Stimulated activated CD8-positive, alpha-beta memory T cell treated with anti-CD3 and anti-CD28 coated beads, Interleukin-4, amount 100 ng/mL, for 48 hours (primary cell): ENCODE measurements around the gene ERRFI1.

Experiments
- DNase-seq: peaks from one replicate; pipeline ENCODE4 v3.0.0-alpha.2; 2020

Gene ERRFI1

DNA sequence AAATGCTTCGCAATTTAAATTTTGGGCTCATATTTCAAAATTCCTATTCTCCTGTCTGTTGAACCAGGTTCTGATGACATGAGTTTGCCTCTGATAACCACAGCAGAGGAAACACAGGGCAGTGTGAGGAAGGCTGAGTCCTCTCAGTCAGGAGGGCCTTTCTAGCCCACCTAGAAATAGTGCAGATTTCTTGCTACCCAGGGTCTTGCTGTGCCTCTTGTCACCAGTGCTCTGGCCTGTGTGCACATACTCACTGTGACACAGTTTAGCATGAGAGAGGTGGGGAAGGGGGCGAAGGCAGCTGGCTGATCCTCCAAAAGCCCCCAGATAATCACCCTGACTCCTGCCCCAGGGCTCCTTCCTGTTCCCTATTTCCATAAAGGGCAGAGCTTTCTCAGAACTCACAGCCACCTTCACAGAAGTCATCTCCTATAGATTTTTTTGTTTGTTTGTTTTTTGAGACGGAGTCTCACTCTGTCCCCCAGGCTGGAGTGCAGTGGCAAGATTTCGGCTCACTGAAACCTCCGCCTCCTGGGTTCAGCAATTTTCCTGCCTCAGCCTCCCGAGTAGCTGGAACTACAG, 23.7 kb downstream of the ERRFI1 start:
- no peak for DNase-seq

DNA sequence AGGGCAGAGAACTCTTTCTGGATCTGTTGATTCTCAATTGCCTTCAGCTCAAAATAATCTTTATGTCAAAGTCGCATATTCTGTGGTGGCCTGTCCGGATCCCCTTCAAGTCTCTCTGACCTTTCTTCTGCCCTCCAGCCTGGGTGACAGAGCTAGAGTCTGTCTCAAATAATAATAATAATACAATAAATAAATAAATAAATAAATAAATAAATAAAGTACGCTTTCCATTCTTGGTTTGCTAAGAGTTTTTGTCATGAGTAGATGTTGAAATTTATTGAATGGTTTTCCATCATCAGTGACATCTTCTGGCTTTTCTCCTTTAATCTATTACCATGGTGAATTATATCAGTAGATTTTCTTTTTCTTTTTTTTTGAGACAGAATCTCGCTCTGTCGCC, 30.7 kb downstream of the ERRFI1 start:
- no peak for DNase-seq

DNA sequence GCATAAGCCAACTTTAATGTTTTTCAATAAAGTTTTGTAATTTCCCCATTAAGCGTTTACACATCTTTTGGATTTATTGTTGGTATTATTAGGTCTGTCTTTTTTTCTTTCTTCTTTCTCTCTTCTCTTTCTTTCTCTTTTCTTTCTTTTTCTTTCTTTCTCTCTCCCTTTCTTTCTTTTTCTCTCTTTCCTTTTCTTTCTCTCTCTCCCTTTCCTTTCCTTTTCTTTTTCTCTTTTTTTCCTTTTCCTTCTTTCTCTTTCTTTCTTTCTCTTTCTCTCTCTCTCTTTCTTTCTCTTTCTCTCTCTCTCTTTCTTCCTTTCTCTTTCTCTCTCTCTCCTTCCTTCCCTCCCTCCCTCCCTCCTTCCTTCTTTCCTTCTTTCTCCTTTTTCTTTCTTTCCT, 31.3 kb downstream of the ERRFI1 start:
- no peak for DNase-seq

DNA sequence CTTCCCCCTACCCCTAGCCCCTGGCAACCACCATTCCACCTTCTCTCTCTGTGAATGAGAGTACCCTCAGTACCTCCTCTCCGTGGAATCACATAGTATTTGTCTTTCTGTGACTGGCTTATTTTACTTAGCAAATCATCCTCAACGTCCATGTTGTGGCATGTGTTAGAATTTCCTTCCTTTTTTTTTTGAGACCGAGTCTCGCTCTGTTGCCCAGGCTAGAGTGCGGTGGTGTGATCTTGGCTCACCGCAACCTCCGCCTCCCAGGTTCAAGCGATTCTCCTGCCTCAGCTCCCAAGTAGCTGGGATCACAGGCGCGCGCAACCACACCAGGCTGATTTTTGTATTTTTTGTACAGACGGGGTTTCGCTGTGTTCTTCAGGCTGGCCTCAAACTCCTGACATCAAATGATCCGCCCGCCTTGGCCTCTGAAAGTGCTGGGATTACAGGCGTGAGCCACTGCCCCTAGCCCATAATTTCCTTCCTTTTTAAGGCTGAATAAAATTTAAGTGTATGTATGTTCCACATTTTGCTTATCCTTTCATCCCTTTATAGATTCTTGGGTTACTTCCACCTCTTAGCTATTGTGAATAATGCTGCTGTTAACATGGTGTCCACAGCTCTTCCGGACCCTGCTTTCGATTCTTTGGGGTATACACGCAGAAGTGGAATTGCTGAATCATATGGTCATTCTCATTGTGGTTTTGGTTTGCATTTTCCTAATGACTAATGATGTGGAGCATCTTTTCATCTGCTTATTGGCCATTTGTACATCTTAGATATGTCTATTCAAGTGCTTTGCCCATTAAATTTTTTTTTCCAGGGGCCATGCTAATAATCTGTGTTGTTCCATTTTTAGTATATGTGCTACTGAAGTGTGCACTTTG, 32.3 kb downstream of the ERRFI1 start:
- DNase-seq, result no peak

DNA sequence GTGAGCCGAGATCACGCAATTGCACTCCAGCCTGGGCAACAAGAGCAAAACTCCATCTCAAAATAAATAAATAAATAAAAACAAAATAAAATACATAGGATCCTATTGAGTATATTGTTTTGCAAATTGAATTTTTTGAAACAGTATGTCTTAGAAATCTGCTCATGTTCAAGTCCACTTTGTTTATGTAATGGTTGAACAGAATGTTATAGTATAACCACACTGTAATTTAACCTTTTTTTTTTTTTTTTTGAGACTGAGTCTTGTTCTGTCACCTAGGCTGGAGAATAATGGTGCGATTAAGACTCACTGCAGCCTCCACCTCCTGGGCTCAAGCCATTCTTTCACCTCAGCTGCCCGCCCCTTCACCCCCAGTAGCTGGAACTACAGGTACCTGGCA, 33.2 kb downstream of the ERRFI1 start:
- DNase-seq, result no peak

DNA sequence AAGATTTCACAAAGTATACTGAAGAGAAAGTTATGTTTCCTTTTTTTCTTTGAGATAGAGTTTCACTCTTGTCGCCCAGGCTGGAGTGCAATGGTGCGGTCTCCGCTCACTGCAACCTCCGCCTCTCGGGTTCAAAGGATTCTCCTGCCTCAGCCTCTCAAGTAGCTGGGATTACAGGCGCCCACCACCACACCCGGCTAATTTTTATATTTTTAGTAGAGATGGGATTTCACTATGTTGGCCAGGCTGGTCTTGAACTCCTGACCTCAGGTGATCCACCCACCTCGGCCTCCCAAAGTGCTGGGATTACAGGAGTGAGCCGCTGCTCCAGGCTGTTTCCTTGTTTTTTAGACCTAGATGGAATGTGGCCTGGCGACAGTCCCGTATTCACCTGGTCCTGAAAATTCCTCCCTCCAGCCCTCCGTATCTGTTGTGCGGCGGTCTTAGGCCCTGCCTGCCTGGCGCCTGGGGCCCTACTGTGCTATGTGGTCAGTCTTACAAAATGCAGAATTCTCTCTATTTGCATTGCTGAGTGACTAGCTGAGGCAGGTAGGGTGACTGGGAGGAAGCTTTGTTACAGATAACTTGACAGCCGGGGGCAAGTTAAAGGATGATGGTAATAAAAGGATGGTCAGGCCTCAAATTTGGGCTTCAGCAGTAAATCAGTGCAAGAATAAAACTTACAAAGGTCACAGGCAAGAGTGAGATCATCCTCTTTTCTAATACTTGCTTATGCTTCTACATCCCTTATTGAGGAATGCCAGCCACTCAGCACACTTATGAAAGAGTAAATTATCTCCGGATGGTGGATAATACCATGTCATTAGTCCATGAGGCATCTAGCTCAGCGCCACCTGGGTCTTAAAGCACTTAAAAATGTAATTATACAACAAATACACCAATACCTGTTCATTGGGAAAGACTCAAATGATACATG, 34.3 kb downstream of the ERRFI1 start:
- DNase-seq, result no peak

DNA sequence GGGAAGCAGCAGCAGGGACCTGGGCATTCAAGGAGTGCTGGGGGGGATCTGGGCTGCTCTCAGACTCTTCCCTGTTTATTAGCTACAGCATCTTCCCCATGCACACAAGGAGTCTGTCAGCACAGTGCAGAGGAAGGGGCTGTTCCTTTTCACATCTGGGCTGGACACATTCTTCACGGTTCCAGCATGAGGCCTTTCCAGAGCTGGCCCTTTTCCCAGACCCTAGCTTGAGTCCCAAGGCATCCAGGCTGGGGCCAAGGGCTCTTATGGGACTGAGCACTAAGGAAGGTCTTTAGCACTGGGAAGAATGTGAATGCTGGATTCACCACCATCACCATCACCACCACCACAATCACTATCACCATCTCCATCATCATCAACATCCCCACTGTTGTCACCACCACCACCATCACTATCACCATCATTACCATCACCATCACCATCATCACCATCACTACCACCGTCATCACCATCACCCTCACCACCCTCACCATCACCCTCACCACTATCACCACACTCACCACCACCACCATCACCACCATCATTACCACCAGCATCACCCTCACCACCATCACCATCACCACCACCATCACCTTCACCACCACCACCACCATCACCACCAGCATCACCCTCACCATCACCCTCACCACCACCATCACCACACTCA, 36.2 kb downstream of the ERRFI1 start:
- DNase-seq, result no peak

DNA sequence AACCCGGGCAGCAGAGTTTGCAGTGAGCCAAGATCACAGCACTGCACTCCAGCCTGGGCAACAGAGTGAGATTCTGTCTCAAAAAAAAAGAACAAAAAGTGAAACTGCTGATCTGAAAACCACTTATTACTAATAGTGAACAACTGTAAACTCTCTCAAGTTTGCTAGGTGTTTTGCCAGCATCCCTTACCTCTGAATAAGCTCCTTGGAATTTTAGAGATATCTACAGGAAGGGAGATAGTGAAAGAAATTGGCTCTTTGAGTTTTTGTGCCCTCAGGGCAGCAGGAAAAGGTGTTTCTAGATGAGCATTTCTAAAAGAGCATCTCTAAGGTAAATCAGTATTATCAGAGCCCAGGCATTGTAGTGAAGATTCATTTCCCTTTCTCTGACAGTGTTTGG, 37.5 kb downstream of the ERRFI1 start:
- no peak for DNase-seq

DNA sequence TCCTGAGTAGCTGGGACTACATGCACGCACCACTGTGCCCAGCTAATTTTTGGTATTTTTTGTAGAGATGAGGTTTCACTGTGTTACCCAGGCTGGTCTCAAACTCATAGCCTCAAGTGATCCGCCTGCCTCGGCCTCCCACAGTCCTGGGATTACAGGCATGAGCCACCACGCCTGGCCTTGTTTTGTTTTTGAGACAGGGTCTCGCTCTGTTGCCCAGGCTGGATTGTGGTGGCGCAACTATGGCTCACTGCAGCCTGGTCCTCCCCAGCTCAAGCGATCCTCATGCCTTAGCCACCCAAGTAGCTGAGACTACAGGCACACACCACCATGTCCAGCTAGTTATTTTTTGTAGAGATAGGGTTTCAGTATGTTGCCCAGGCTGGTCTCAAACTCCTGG, 38.6 kb downstream of the ERRFI1 start:
- no peak for DNase-seq

DNA sequence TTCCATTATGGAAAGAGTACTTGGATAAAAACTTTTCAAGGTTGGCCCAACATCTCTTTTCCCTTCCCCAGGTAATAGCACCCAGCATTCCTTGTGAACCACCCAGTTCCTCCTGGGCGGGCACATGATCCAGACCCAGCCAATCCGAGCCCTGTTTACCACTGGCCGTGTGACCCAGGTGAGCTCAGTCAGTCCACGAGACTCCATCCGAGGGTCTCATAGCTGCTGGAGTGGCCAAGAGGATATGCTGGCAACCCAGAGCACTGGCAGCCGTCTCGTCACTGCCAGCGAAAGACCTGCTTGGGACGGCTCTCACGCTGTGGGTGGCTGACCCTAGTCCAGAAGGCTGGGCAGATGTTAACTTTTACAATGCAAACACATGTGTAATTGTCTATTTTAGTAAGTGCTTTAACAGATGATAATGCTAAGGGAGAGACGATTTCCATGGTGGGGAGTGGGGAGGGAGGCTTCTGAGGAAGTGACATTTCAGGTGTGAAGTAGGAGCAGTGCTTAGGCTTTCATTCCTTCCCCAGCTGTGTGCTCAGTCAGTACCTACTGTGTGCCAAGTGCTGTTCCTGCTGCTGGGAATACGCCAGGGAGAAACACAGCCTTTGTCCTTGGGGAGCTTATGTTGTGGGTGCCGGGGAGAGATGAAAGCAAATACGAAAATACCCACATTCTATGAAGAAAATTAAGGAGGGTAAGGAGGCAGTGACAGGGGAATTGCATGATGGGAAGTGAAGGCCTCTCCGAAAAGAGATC, 40.1 kb downstream of the ERRFI1 start:
- no peak for DNase-seq

DNA sequence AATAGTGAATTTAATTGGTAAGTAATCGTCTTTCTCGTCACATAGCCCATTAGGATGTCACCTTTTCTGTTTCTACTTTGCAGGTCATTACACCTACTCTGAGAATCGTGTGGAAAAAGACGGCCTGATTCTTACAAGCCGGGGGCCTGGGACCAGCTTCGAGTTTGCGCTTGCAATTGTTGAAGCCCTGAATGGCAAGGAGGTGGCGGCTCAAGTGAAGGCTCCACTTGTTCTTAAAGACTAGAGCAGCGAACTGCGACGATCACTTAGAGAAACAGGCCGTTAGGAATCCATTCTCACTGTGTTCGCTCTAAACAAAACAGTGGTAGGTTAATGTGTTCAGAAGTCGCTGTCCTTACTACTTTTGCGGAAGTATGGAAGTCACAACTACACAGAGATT, 41.3 kb downstream of the ERRFI1 start:
- no peak for DNase-seq

DNA sequence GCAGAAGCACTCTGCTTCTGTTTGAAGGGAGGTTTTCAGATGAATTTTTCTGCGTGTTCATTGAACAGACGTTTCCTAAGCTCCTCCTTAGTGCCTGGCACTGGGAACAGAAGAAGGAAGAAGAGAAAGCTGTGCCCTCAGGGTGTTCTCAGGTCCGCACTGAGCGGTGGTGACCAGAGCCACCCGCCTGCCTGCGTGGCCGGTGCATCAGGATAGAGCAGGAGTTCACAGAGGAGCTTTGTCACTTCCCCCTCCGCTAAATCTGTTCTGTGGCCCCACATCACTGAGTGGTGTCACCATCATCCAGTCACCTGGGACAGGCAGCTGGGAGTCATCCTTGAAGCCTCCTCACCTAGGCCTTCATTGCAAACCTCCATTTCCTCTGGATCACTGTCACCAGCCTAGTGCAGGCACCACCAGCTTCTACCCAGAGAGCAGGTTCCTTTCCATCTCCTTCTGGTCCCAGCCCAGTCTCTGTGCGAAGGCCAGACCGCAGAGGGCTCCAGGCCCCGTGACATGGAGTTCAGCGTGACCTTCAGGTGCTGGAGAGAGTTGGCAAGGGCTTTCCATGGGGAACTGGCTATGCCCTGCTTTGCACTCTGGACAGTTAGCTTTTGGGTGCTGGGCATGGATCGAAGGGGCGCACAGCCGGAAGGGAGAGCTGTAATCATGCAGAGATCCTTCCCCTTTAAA, 42.9 kb downstream of the ERRFI1 start:
- DNase-seq, result no peak

DNA sequence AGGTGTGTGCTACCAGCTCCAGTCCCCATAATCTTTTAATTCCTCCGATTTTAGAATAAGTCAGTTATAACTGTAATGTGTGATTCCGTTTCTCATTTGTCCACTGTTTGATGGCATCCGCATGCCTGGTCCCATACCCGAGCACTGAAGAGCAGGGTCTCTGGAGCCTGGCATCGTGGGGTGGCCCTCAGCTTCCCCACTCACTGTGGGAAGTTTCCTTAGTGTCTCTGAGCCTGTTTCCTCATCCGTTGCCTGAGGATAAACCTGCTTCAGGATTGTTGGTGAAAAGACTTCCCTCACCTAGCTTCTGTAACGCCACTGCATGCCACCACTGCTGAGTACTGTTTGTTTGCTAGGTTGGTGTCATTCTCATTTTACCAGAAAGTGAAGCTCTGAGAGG, 45.1 kb downstream of the ERRFI1 start:
- DNase-seq, result no peak

DNA sequence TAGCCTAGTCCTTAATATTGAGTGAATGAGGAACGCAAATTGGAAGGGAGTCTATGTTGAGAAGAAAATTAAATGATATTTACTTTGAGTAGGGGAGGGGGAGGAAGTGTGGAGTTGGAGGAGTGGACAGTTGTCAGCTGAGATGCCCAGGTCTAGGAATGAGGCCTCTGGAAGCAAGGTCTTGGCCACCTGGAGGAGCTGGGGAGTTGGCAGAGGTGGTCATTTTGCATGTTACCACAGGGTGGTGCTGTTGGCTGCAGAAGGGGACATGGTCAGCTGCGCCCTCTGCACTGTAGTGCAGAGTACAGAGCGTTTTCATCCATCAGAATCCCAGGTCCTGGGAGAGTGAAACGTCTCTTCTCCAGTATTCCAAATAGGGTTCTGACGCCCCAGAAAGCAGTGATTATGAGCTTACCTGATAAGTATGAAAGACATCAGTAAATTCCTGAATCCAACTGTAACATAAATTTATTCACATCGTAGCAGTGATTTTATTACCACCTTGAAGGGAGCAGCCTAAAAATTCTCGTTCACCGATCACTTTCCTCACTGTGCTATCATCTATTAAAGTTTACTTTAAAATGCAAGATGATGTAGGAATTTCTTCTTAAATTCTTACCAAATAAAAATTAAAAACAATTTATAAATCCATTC, 50.8 kb downstream of the ERRFI1 start:
- peak; percentile 65 for DNase-seq

DNA sequence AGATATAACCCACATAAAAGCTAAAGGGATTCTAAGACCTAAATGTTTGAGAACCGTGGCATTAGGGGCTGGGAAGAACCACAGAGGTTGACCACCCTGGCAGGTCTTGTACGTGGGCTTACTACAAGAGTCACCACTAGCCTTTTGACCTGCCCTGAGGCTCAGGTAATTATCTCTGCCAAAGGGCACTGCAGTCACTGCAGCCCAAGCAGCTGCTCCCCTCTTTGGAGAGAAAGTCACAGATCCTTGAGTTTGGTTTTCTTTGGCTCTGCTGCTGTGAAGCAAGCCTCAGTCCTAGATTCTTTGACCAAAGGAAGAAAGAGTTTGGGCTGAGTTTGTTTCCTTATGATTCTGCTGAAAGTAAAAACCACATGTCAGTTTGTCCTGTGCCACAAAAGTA, 53.0 kb downstream of the ERRFI1 start:
- DNase-seq, result no peak

DNA sequence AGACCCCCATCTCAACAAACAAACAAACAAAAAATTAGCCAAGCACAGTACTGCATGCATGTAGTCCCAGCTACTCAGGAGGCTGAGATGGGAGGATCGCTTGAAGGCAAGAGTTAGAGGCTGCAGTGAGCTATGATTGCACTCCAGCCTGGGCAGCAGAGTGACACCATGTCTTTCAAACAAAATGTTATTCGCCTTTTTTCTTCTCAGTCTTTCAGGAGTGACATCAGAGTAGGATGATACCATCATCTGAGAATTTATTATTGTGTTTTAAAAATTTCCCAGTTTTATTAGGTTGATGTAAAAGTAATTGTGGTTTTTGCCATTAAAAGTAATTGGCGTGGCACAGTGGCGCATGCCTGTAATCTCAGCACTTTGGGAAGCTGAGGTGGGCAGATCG, 53.8 kb downstream of the ERRFI1 start:
- DNase-seq, result no peak

DNA sequence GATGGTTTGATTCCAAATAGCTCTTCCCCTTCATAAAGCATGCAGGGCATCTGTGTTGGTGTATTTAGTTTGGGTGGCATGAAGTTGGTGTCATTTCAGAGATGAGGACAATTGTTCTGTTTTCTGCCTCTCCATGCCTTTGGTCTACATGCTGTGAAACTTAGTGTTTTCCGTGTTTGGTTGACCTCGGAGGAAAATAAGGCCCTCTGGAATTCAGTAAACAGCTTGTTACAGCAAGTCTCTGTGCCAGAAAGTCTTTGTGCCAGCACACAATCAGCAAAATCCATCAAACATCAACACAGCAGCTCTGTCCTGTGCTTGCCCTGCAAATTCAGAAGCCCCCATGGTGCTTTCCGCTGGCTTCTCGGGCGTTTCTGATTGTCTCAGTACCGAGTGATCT, 55.1 kb downstream of the ERRFI1 start:
- no peak for DNase-seq

DNA sequence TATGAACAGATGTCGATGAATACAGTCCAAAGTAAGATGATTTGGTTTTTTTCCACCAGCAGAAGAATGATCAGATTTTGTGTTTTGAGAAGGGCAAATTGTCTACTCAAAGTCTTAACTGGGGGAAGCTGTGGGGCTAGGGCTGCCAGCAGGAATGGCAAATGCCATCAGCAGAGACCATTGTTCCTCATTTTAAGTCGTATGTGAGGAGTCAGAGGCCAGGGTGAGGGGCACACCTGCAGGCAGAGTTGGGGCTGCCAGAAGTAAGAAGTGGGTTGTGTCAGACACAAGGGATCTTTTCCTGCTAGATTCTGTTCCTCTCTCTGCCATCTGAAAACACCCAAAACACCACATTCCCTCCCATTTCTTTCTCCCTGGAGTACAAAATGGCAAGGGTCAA, 55.9 kb downstream of the ERRFI1 start:
- no peak for DNase-seq

DNA sequence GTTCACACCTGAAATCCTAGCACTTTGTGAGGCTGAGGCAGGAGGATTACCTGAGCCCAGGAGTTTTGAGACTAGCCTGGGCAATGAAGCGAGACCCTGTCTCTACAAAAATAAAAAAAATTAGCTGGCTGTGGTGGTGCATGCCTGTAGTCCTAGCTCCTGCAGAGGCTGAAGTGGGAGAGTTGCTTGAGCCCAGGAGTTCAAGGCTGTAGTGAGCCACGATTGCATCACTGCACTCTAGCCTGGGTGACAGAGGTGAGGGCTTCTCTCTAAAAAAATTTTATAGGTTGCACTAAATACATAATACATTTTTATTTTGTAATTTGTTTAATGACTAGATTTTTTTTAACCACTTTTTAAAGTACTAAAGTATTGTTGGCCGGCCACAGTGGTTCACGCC, 58.5 kb downstream of the ERRFI1 start:
- no peak for DNase-seq

DNA sequence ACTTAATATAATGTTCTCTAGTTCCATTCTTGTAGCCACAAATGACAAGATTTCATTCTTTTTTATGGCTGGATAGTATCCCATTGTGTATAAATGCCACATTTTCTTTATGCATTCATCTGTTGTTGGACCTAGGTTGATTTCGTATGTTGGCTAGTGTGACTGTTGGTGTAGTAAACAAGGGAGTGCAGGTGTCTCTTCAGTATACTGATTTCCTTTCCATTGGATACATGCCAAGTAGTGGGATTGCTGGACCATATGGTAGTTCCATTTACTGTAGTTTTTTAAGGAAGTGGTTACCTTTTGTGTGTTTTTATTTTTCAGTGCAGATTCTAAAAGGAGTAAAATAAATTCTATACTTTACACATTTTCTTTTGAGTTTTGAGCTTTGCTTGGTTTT, 58.9 kb downstream of the ERRFI1 start:
- DNase-seq, result no peak

DNA sequence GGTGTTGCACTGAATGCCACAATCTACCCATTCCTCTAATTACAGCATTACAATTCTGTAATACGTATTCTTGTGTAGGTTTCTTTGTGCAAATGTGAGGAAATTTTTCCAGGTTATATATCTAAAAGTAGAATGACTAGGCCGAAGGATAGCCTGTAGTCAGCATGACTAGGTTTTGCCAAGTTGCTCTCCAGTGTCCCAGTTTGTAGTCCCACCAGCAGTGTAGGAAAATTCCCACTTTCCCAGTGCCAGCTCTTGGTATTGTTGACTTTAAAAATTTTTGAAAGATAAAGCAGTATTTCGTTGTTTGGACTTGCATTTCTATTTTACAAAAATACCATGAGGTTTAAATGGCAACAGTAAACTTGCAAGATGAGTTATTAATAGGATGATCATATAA, 61.6 kb downstream of the ERRFI1 start:
- no peak for DNase-seq
